ENCODE data around the gene ZNF595. TPM values are rescaled to one million over a fixed set of nuclear protein-coding genes. Genes with fewer than 3 reads are reported as not detected.

ZNF595 gene
- total RNA-seq, 1 donor from 2014 or later = 10.4 TPM

Other genes with a start within 250 kb of the ZNF595 start
- gene ZNF718, start 71.2 kb downstream of the ZNF595 start, total RNA-seq = 10.0 and 11.4 TPM in 2 replicates

Measured in glomerular endothelial cell (primary cell).